ENCODE data around the gene ARFGEF2. TPM values are rescaled to one million over a fixed set of nuclear protein-coding genes. Genes with fewer than 3 reads are reported as not detected.

ARFGEF2 gene
- total RNA-seq, 6 experiments from 2014 or later, result 23.4 to 30.0 (median 26.9) TPM

DNA sequence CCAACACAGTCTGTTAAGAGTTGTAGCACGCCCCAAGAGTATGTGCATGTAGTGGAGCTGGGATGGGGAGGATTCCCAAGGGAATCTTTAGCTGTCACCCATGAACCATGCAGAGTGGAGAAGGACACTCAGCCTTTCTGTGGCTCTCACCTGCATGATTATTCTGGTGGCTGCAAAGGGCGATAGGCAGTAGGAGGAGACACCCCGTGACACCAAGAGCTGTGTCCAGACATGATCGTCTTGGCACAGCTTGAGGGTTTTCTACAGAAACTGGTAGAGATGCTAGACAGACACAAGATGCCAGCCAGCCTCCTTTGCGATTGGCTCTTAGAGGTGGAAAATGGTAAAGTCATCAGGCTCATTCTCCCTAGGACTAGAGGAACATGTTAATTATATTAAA lies 121.5 kb downstream of the ARFGEF2 start:
- WGBS (ENCODE audit: insufficient coverage, low coverage, low lambda C conversion rate, missing lambda C conversion rate), result 90% methylated on average over 3 of the region's 5 CpGs
- no peak for ATAC-seq
- H3K27ac ChIP-seq, result no peak overlapping the region
- H3K4me1 ChIP-seq, result peaks cover 0 to 8% (median 0%) of the 10 kb centered on the region in 4 donors
- no peaks in the 10 kb centered on the region for H3K27me3 ChIP-seq
- DNase-seq, result no peak
- H3K4me3 ChIP-seq, result no peak overlapping the region
- intact Hi-C loops (cut with DNase I), result no loop called here
- no peaks in the 10 kb centered on the region for H3K36me3 ChIP-seq
- no peaks in the 10 kb centered on the region for H3K9me3 ChIP-seq
- no peak for TF ChIP-seq POLR2A (IDR thresholded peaks at IDR 0.05)
- TF ChIP-seq, protein P1, sequence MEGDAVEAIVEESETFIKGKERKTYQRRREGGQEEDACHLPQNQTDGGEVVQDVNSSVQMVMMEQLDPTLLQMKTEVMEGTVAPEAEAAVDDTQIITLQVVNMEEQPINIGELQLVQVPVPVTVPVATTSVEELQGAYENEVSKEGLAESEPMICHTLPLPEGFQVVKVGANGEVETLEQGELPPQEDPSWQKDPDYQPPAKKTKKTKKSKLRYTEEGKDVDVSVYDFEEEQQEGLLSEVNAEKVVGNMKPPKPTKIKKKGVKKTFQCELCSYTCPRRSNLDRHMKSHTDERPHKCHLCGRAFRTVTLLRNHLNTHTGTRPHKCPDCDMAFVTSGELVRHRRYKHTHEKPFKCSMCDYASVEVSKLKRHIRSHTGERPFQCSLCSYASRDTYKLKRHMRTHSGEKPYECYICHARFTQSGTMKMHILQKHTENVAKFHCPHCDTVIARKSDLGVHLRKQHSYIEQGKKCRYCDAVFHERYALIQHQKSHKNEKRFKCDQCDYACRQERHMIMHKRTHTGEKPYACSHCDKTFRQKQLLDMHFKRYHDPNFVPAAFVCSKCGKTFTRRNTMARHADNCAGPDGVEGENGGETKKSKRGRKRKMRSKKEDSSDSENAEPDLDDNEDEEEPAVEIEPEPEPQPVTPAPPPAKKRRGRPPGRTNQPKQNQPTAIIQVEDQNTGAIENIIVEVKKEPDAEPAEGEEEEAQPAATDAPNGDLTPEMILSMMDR (IDR thresholded peaks at IDR 0.05), result no peak

DNA sequence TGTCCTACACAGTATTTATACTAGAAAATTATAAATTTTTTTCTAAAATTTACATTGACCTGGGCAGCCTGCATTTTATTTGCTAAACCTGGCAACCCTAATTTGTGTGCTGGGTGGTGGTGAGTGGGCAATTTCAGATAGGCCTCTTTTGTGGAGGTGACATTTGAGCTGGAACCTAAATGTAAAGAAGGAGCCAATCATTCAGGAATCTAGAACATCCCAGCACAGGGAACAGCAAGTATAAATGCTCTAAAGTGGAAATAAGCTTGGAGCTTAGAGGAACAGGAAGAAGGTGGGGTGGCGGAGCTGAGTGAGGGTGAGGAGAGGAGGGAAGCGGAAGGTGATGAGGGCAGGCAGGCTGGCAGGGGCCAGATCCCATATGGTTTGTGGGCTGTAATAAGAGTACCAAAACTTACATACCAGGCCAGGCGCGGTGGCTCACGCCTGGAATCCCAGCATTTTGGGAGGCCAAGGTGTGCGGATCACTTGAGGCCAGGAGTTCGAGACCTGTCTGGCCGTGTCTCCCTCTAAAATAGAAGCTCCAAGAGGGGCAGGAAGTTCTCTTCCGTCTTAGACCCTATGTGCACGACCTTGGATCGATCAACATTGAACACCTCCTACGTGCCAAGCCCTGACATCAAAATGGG lies 124.1 kb downstream of the ARFGEF2 start:
- Histone ChIP-seq H3K4me3 (peak overlapping the region; percentile 98 to 100 (median 99)), H3K9me3 (no peaks in the 10 kb centered on the region), H3K27ac (peak overlapping the region; percentile 85 to 92 (median 90)), H3K4me1 (peaks cover 0 to 10% (median 0%) of the 10 kb centered on the region in 4 donors), H3K36me3 (no peaks in the 10 kb centered on the region), H3K27me3 (no peaks in the 10 kb centered on the region)
- intact Hi-C loops (cut with DNase I), result no loop called here
- TF ChIP-seq POLR2A (IDR thresholded peaks at IDR 0.05), result no peak
- TF ChIP-seq, protein P1 (IDR thresholded peaks at IDR 0.05), result no peak
- ATAC-seq (peak; percentile 11 to 27 (median 18)), DNase-seq (peak; percentile 48 to 66 (median 62))
- WGBS (ENCODE audit: insufficient coverage, low coverage, low lambda C conversion rate, missing lambda C conversion rate), result 28% methylated on average over 4 of the region's 12 CpGs

DNA sequence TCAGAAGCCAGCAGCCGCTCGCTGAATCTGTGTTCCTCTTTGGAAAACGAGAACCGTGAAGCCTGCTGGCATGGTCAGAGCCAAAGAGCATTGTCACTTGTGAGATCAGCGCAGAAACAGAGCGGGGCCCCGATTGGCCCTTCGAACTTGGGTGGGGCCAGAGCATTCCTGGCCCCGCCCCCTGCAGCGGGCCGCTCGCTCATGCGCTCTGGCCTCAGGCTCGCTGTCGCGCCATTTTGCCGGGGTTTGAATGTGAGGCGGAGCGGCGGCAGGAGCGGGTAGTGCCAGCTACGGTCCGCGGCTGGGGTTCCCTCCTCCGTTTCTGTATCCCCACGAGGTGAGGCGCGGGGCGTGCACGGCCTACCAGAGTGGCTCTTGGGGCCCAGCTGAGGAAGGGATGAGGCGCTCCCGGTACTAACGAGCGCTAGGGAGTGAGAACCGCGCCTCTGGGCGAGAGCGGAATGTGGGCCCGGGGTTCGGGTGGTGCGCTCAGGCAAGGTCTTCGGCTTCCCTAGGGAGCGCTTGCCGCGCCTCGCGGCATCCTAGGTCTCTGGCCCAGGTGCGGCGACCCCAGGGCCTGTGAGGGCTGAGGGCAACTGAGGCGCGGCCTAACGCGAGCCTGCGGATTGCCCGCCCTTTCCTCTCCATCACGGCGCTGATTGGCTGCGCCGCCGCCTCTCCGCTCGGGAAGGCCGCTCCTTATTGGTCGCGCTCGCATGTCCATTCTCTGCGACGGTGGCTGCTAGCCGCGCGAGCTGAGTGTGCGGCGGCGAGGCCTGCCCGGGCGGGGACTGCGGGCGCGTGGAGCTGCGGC lies 124.8 kb downstream of the ARFGEF2 start, which contains the start of gene CSE1L:
Gene CSE1L, plus strand, starts transcription at position 226 of the 814 bp plus-strand sequence. CDS start 12,152 bp downstream, outside the sequence.
- H3K9me3 ChIP-seq, result no peaks in the 10 kb centered on the region
- H3K27ac ChIP-seq, result peak within 1 kb of the TSS; percentile 85 to 92 (median 90)
- intact Hi-C loops (cut with DNase I), result no loop called here
- H3K4me1 ChIP-seq, result peaks cover 0 to 10% (median 0%) of the 10 kb centered on the region in 4 donors
- no peaks in the 10 kb centered on the region for H3K36me3 ChIP-seq
- DNase-seq (peak; percentile 96 to 97 (median 97)), ATAC-seq (peak; percentile 93 to 97 (median 94))
- H3K4me3 ChIP-seq, result peak within 1 kb of the TSS; percentile 98 to 100 (median 99)
- peak; percentile 84 for TF ChIP-seq POLR2A (IDR thresholded peaks at IDR 0.05)
- TF ChIP-seq, protein P1 (IDR thresholded peaks at IDR 0.05), result peak in 1 of 4 donors; percentile 43
- H3K27me3 ChIP-seq, result no peaks in the 10 kb centered on the region
- WGBS (ENCODE audit: insufficient coverage, low coverage, low lambda C conversion rate, missing lambda C conversion rate), result 0% methylated on average over 6 of the region's 80 CpGs

DNA sequence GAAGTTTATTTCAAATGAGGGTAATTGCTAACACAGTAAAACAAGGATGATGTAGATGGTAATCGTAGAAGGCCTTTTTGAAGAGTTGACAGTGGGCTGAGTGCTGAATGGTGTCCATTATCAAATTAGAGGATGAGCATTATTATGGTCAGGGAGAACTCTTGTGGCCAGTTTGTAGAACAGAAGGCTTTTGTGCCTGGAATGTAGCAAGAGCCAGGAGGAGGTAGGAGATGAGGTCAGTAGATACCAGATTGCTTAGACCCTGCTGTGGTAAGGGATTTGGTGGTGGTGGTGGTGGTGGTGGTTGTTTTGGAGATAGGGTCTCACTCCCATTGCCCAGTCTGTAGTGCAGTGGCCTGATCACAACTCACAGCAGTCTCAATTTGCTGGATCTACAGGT lies 130.8 kb downstream of the ARFGEF2 start:
- 63% methylated on average over 1 of the region's 1 CpG for WGBS (ENCODE audit: insufficient coverage, low coverage, low lambda C conversion rate, missing lambda C conversion rate)
- no peak overlapping the region for H3K4me3 ChIP-seq
- H3K27me3 ChIP-seq, result no peaks in the 10 kb centered on the region
- no peak for DNase-seq
- H3K9me3 ChIP-seq, result no peaks in the 10 kb centered on the region
- ATAC-seq, result peak; percentile 40 to 59 (median 47)
- H3K27ac ChIP-seq, result no peak overlapping the region
- peaks cover 0 to 4% (median 0%) of the 10 kb centered on the region in 4 donors for H3K36me3 ChIP-seq
- peaks cover 0 to 15% (median 0%) of the 10 kb centered on the region in 4 donors for H3K4me1 ChIP-seq
- intact Hi-C loops (cut with DNase I), result no loop called here
- TF ChIP-seq POLR2A (IDR thresholded peaks at IDR 0.05), result no peak
- TF ChIP-seq, protein P1 (IDR thresholded peaks at IDR 0.05), result peak in 1 of 4 donors; percentile 12
